ENCODE data around the gene CCDC178. TPM values are rescaled to one million over a fixed set of nuclear protein-coding genes. Genes with fewer than 3 reads are reported as not detected.

CCDC178 gene
- total RNA-seq, 2 experiments from 2014 or later: not detected

GRCh38 chr18:33022370-33022769, 418.2 kb downstream of the CCDC178 start:
- POLR2A ChIA-PET: no interaction called here
- Mint-ChIP-seq H3K27ac (no peak overlapping the region), H3K4me3 (no peak overlapping the region), H3K4me1 (no peaks in the 10 kb centered on the region), H3K27me3 (no peaks in the 10 kb centered on the region), H3K36me3 (no peaks in the 10 kb centered on the region), H3K9me3 (peaks cover 2% of the 10 kb centered on the region)
- no peak for ATAC-seq (ENCODE audit: low read depth)
- no peak for DNase-seq

GRCh38 chr18:33020877-33021276, 419.6 kb downstream of the CCDC178 start:
- Mint-ChIP-seq H3K9me3 (peaks cover 2% of the 10 kb centered on the region), H3K27ac (no peak overlapping the region), H3K36me3 (no peaks in the 10 kb centered on the region), H3K4me1 (no peaks in the 10 kb centered on the region), H3K4me3 (no peak overlapping the region), H3K27me3 (no peaks in the 10 kb centered on the region)
- POLR2A ChIA-PET: no interaction called here
- DNase-seq (no peak), ATAC-seq (ENCODE audit: low read depth) (no peak)

- DNase-seq (no peak), ATAC-seq (ENCODE audit: low read depth) (no peak)
- Mint-ChIP-seq H3K4me3 (no peak overlapping the region), H3K27ac (no peak overlapping the region), H3K36me3 (no peaks in the 10 kb centered on the region), H3K4me1 (no peaks in the 10 kb centered on the region), H3K9me3 (peaks cover 4% of the 10 kb centered on the region), H3K27me3 (no peaks in the 10 kb centered on the region)
- POLR2A ChIA-PET: no interaction called here
Observed at GRCh38 chr18:33014060-33014796, 426.3 kb downstream of the CCDC178 start.

- POLR2A ChIA-PET: no interaction called here
- Mint-ChIP-seq H3K4me3 (no peak overlapping the region), H3K4me1 (no peaks in the 10 kb centered on the region), H3K36me3 (no peaks in the 10 kb centered on the region), H3K9me3 (peaks cover 4% of the 10 kb centered on the region), H3K27ac (no peak overlapping the region), H3K27me3 (no peaks in the 10 kb centered on the region)
- DNase-seq (no peak), ATAC-seq (ENCODE audit: low read depth) (no peak)
Observed at GRCh38 chr18:33010149-33010548, 430.4 kb downstream of the CCDC178 start.

- peaks cover 2% of the 10 kb centered on the region for H3K9me3 Mint-ChIP-seq
- POLR2A ChIA-PET: no interaction called here
Observed at GRCh38 chr18:32998921-32999320, 441.6 kb downstream of the CCDC178 start.

GRCh38 chr18:32998285-32998684, 442.2 kb downstream of the CCDC178 start:
- Mint-ChIP-seq H3K27ac (no peak overlapping the region), H3K4me1 (no peaks in the 10 kb centered on the region), H3K27me3 (no peaks in the 10 kb centered on the region), H3K9me3 (peaks cover 2% of the 10 kb centered on the region), H3K36me3 (no peaks in the 10 kb centered on the region), H3K4me3 (no peak overlapping the region)
- DNase-seq (no peak), ATAC-seq (ENCODE audit: low read depth) (no peak)
- POLR2A ChIA-PET: no interaction called here

More at GRCh38 chr18:32998921-32999320, 441.6 kb downstream of the CCDC178 start:
- no peaks in the 10 kb centered on the region for H3K36me3 Mint-ChIP-seq
- H3K4me1 Mint-ChIP-seq: no peaks in the 10 kb centered on the region
- no peaks in the 10 kb centered on the region for H3K27me3 Mint-ChIP-seq
- ATAC-seq (ENCODE audit: low read depth) (no peak), DNase-seq (no peak)
- H3K4me3 Mint-ChIP-seq: no peak overlapping the region
- no peak overlapping the region for H3K27ac Mint-ChIP-seq

GRCh38 chr18:32983721-32984120, 456.8 kb downstream of the CCDC178 start:
- ATAC-seq (ENCODE audit: low read depth) (no peak), DNase-seq (no peak)
- no peaks in the 10 kb centered on the region for H3K9me3 Mint-ChIP-seq
- no peak overlapping the region for H3K27ac Mint-ChIP-seq
- POLR2A ChIA-PET: no interaction called here
- H3K36me3 Mint-ChIP-seq: no peaks in the 10 kb centered on the region
- no peak overlapping the region for H3K4me3 Mint-ChIP-seq
- H3K27me3 Mint-ChIP-seq: no peaks in the 10 kb centered on the region
- no peaks in the 10 kb centered on the region for H3K4me1 Mint-ChIP-seq

- H3K27ac Mint-ChIP-seq: no peak overlapping the region
- DNase-seq: no peak
- H3K4me3 Mint-ChIP-seq: no peak overlapping the region
- no peaks in the 10 kb centered on the region for H3K4me1 Mint-ChIP-seq
- ATAC-seq (ENCODE audit: low read depth): no peak
- no peaks in the 10 kb centered on the region for H3K36me3 Mint-ChIP-seq
- H3K9me3 Mint-ChIP-seq: peaks cover 2% of the 10 kb centered on the region
- H3K27me3 Mint-ChIP-seq: no peaks in the 10 kb centered on the region
- POLR2A ChIA-PET: no interaction called here
Observed at GRCh38 chr18:32980896-32981295, 459.6 kb downstream of the CCDC178 start.

GRCh38 chr18:32975501-32975900, 465.0 kb downstream of the CCDC178 start:
- no peak for ATAC-seq (ENCODE audit: low read depth)
- DNase-seq: no peak
- Mint-ChIP-seq H3K27me3 (no peaks in the 10 kb centered on the region), H3K4me1 (no peaks in the 10 kb centered on the region), H3K4me3 (no peak overlapping the region), H3K27ac (no peak overlapping the region), H3K36me3 (no peaks in the 10 kb centered on the region), H3K9me3 (peaks cover 4% of the 10 kb centered on the region)
- POLR2A ChIA-PET: no interaction called here

GRCh38 chr18:32975163-32975436, 465.4 kb downstream of the CCDC178 start:
- Mint-ChIP-seq H3K9me3 (peaks cover 4% of the 10 kb centered on the region), H3K27me3 (no peaks in the 10 kb centered on the region), H3K36me3 (no peaks in the 10 kb centered on the region), H3K27ac (no peak overlapping the region), H3K4me3 (no peak overlapping the region), H3K4me1 (no peaks in the 10 kb centered on the region)
- ATAC-seq (ENCODE audit: low read depth) (no peak), DNase-seq (no peak)
- POLR2A ChIA-PET: no interaction called here

- Mint-ChIP-seq H3K9me3 (peaks cover 4% of the 10 kb centered on the region), H3K4me1 (no peaks in the 10 kb centered on the region), H3K4me3 (no peak overlapping the region), H3K27ac (no peak overlapping the region), H3K36me3 (no peaks in the 10 kb centered on the region), H3K27me3 (no peaks in the 10 kb centered on the region)
- no peak for ATAC-seq (ENCODE audit: low read depth)
- DNase-seq: no peak
- POLR2A ChIA-PET: no interaction called here
Observed at GRCh38 chr18:32974421-32975162, 465.9 kb downstream of the CCDC178 start.

- Mint-ChIP-seq H3K27ac (no peak overlapping the region), H3K36me3 (no peaks in the 10 kb centered on the region), H3K4me3 (no peak overlapping the region), H3K4me1 (no peaks in the 10 kb centered on the region), H3K9me3 (peaks cover 3% of the 10 kb centered on the region), H3K27me3 (no peaks in the 10 kb centered on the region)
- POLR2A ChIA-PET: no interaction called here
- ATAC-seq (ENCODE audit: low read depth) (no peak), DNase-seq (no peak)
Observed at GRCh38 chr18:32968248-32968647, 472.3 kb downstream of the CCDC178 start.

- no peaks in the 10 kb centered on the region for H3K36me3 Mint-ChIP-seq
- ATAC-seq (ENCODE audit: low read depth) (no peak), DNase-seq (no peak)
- no peaks in the 10 kb centered on the region for H3K27me3 Mint-ChIP-seq
- no peak overlapping the region for H3K4me3 Mint-ChIP-seq
- POLR2A ChIA-PET: no interaction called here
- H3K27ac Mint-ChIP-seq: no peak overlapping the region
- no peaks in the 10 kb centered on the region for H3K9me3 Mint-ChIP-seq
- H3K4me1 Mint-ChIP-seq: no peaks in the 10 kb centered on the region
Observed at GRCh38 chr18:32966141-32966540, 474.4 kb downstream of the CCDC178 start.

- Mint-ChIP-seq H3K27me3 (no peaks in the 10 kb centered on the region), H3K36me3 (no peaks in the 10 kb centered on the region), H3K9me3 (no peaks in the 10 kb centered on the region), H3K4me1 (no peaks in the 10 kb centered on the region), H3K4me3 (no peak overlapping the region), H3K27ac (no peak overlapping the region)
- no peak for ATAC-seq (ENCODE audit: low read depth)
- POLR2A ChIA-PET: no interaction called here
- no peak for DNase-seq
Observed at GRCh38 chr18:32961538-32961937, 479.0 kb downstream of the CCDC178 start.

Data from activated naive CD8-positive, alpha-beta T cell treated with anti-CD3 and anti-CD28 coated beads, Interleukin-2, amount 10 ng/mL, durations not matched to agents 7 days and 5 days (primary cell).